HCT116 (cell line): ENCODE results near the gene C1orf167. TPM values are rescaled to one million over a fixed set of nuclear protein-coding genes. Genes with fewer than 3 reads are reported as not detected.

Source experiments
- ATAC-seq: fragments of 200-7000 bp; cut with Tn5 transposase; 2 replicates; pipeline ENCODE4 v1.9.1; 2020; ENCODE audit warnings: mild to moderate bottlenecking, moderate library complexity
- BruUV-seq: library from RNA; stranded (reverse); fragments of 400-500 nt; replicated peaks from 2 replicates; lab custom pipeline; 2021; lab: Mats Ljungman, UMichigan
- CTCF ChIA-PET: fragments of 300-600 bp; sonication (Branson Sonifier 250); formaldehyde crosslinking; loops from one replicate; lab custom pipeline; 2021; ENCODE audit warnings: antibody characterized with exemption; lab: Charles Lee
- POLR2A ChIA-PET: fragments of 300-600, 350-600 bp; sonication (Branson Sonifier 250); formaldehyde crosslinking; loops from one replicate; lab custom pipeline; 2021; ENCODE audit warnings: antibody characterized with exemption; lab: Charles Lee
- RAD21 ChIA-PET, 2 experiments: fragments of 300-600 bp; sonication (Branson Sonifier 250); formaldehyde crosslinking; loops; one replicate each; lab custom pipeline; 2023; ENCODE audit warnings: low total read pairs in 2 of 2; ENCODE audit not compliant: uncharacterized antibody in 2 of 2, unreplicated experiment in 2 of 2, low non-redundant PET in 1 of 2; lab: Charles Lee
- DNase-seq: peaks from one replicate; pipeline ENCODE4 v3.0.0-alpha.2; 2010; ENCODE audit warnings: low read depth, low spot score
- H2AFZ ChIP-seq: fragments of 200-600 bp; shearing (Covaris generic), sonication (generic); 2 replicates; pipeline ENCODE4 v1.6.1; 2017; ENCODE audit warnings: low read depth, mixed run types, mixed read lengths, antibody characterized with exemption, low read length; ENCODE audit not compliant: poor library complexity, severe bottlenecking
- H3K27ac ChIP-seq: 2 replicates; pipeline ENCODE4 v1.5.1; 2012; ENCODE audit warnings: low read depth, low read length
- H3K27me3 ChIP-seq: fragments of 200-600 bp; sonication (generic); 2 replicates; pipeline ENCODE4 v1.6.1; 2016; ENCODE audit warnings: mixed run types, low read length, mixed read lengths; ENCODE audit not compliant: insufficient read depth
- H3K36me3 ChIP-seq, 2 experiments: fragments of 200-500 bp in 1 of 2; fragments of 200-600 bp in 1 of 2; sonication (Bioruptor generic) in 1 of 2; sonication (generic) in 1 of 2; 2 replicates each; pipeline versions ENCODE4 v1.5.1 to v1.6.1; 2014 to 2016; ENCODE audit warnings: low read length in 2 of 2, inconsistent platforms in 1 of 2, mixed read lengths in 1 of 2, mixed run types in 1 of 2; ENCODE audit not compliant: insufficient read depth in 2 of 2, control insufficient read depth in 1 of 2
- H3K4me1 ChIP-seq, 2 experiments: fragments of 200-600 bp in 1 of 2; sonication (generic) in 1 of 2; 2 replicates each; pipeline versions ENCODE4 v1.5.1 to v1.6.1; 2012 to 2017; ENCODE audit warnings: low read length in 2 of 2, inconsistent platforms in 1 of 2, mild to moderate bottlenecking in 1 of 2, mixed read lengths in 1 of 2, mixed run types in 1 of 2, moderate library complexity in 1 of 2; ENCODE audit not compliant: insufficient read depth in 2 of 2, control insufficient read depth in 1 of 2
- H3K4me2 ChIP-seq: fragments of 200-600 bp; sonication (generic); 2 replicates; pipeline ENCODE4 v1.6.1; 2017; ENCODE audit warnings: mixed run types, low read length, mixed read lengths
- H3K4me3 ChIP-seq, 2 experiments: fragments of 200-600 bp in 1 of 2; sonication (generic) in 1 of 2; replicated peaks in 1 of 2; 2 replicates each; pipeline ENCODE4 v1.5.1; 2011 to 2016; ENCODE audit warnings: low read length in 2 of 2, control low read depth in 1 of 2, low read depth in 1 of 2, mild to moderate bottlenecking in 1 of 2, mixed read lengths in 1 of 2, mixed run types in 1 of 2
- H3K79me2 ChIP-seq: fragments of 200-600 bp; sonication (generic); 2 replicates; pipeline ENCODE4 v1.6.1; 2017; ENCODE audit warnings: mild to moderate bottlenecking, mixed run types, low read length, moderate library complexity, mixed read lengths; ENCODE audit not compliant: insufficient read depth
- H3K9ac ChIP-seq: fragments of 200-600 bp; sonication (generic); 2 replicates; pipeline ENCODE4 v1.6.1; 2016; ENCODE audit warnings: low read length, mixed read lengths
- H3K9me2 ChIP-seq: fragments of 200-600 bp; sonication (generic), shearing (Covaris generic); 2 replicates; pipeline ENCODE4 v1.6.1; 2017; ENCODE audit warnings: mixed run types, mild to moderate bottlenecking, moderate library complexity; ENCODE audit not compliant: insufficient read depth
- H3K9me3 ChIP-seq, 2 experiments: fragments of 200-500 bp in 1 of 2; fragments of 200-600 bp in 1 of 2; sonication (Bioruptor generic) in 1 of 2; sonication (generic) in 1 of 2; 2 replicates each; pipeline ENCODE4 v1.6.1; 2014 to 2017; ENCODE audit warnings: low read length in 2 of 2, mixed read lengths in 2 of 2, inconsistent platforms in 1 of 2, low read depth in 1 of 2, mild to moderate bottlenecking in 1 of 2, mixed run types in 1 of 2, moderate library complexity in 1 of 2; ENCODE audit not compliant: control insufficient read depth in 1 of 2, insufficient read depth in 1 of 2
- H4K20me1 ChIP-seq: fragments of 200-600 bp; sonication (generic), shearing (Covaris generic); 2 replicates; pipeline ENCODE4 v1.6.1; 2017; ENCODE audit warnings: mixed run types, mild to moderate bottlenecking, moderate library complexity; ENCODE audit not compliant: insufficient read depth
- ATF3 ChIP-seq: IDR thresholded peaks from 2 replicates; pipeline ENCODE4 v1.6.1; 2012
- CBX3 ChIP-seq: IDR thresholded peaks from 2 replicates; pipeline ENCODE4 v1.6.1; 2012; ENCODE audit warnings: low read depth
- CEBPB ChIP-seq: IDR thresholded peaks from 2 replicates; pipeline ENCODE4 v1.6.1; 2012; ENCODE audit warnings: low read depth
- CTCF ChIP-seq, 3 experiments: fragments of 200-600 bp in 1 of 3; sonication (generic) in 1 of 3; IDR thresholded peaks in 2 of 3; conservative IDR thresholded peaks in 1 of 3; 2 replicates each; pipeline ENCODE4 v1.5.1; 2012 to 2017; ENCODE audit warnings: low read depth in 2 of 3, low read length in 2 of 3, antibody characterized with exemption in 1 of 3, borderline replicate concordance in 1 of 3, control low read depth in 1 of 3, mild to moderate bottlenecking in 1 of 3, mixed read lengths in 1 of 3, mixed run types in 1 of 3, moderate library complexity in 1 of 3; ENCODE audit not compliant: insufficient read depth in 1 of 3
- EGR1 ChIP-seq: IDR thresholded peaks from 2 replicates; pipeline ENCODE4 v1.6.1; 2012; ENCODE audit warnings: low read depth
- ELF1 ChIP-seq: IDR thresholded peaks from 2 replicates; pipeline ENCODE4 v1.6.1; 2012; ENCODE audit warnings: low read depth, borderline replicate concordance
- EZH2 ChIP-seq: fragments of 200-600 bp; sonication (generic); IDR thresholded peaks from 2 replicates; pipeline ENCODE4 v1.6.1; 2017; ENCODE audit warnings: antibody characterized with exemption, mixed run types
- EZH2phosphoT487 ChIP-seq: fragments of 200-600 bp; IDR thresholded peaks from 2 replicates; pipeline ENCODE4 v1.6.1; 2018; ENCODE audit warnings: antibody characterized with exemption, borderline replicate concordance
- MAX ChIP-seq: IDR thresholded peaks from 2 replicates; pipeline ENCODE4 v1.6.1; 2012
- POLR2A ChIP-seq: IDR thresholded peaks from 2 replicates; pipeline ENCODE4 v1.7.0; 2011; ENCODE audit warnings: borderline replicate concordance; ENCODE audit not compliant: insufficient read depth, insufficient read length; ENCODE audit errors: extremely low read depth
- RAD21 ChIP-seq: IDR thresholded peaks from 2 replicates; pipeline ENCODE4 v1.6.1; 2012; ENCODE audit warnings: low read depth, mild to moderate bottlenecking
- REST ChIP-seq: IDR thresholded peaks from 2 replicates; pipeline ENCODE4 v1.6.1; 2012; ENCODE audit warnings: low read depth
- SIN3A ChIP-seq: IDR thresholded peaks from 2 replicates; pipeline ENCODE4 v1.6.1; 2012; ENCODE audit warnings: low read depth
- SRF ChIP-seq: IDR thresholded peaks from 2 replicates; pipeline ENCODE4 v1.6.1; 2012; ENCODE audit warnings: low read depth
- TCF7L2 ChIP-seq: IDR thresholded peaks from 2 replicates; pipeline ENCODE4 v1.7.0; 2011; ENCODE audit warnings: borderline replicate concordance, inconsistent platforms; ENCODE audit not compliant: insufficient read depth, insufficient read length; ENCODE audit errors: extremely low read depth
- YY1 ChIP-seq: IDR thresholded peaks from 2 replicates; pipeline ENCODE4 v1.6.1; 2011; ENCODE audit warnings: low read length, low read depth, moderate library complexity, mild to moderate bottlenecking; ENCODE audit not compliant: insufficient replicate concordance; ENCODE audit errors: extremely low read depth
- ZBTB33 ChIP-seq: IDR thresholded peaks from 2 replicates; pipeline ENCODE4 v1.6.1; 2011; ENCODE audit warnings: mild to moderate bottlenecking, low read length, moderate library complexity; ENCODE audit not compliant: insufficient replicate concordance; ENCODE audit errors: extremely low read depth
- intact Hi-C: fragments of 100-400 bp; cut with micrococcal nuclease; formaldehyde crosslinking; loops from 2 replicates; pipeline ENCODE4 v1.10.0; 2022
- total RNA-seq: library from RNA; stranded (reverse); gene quantifications from one replicate; pipeline ENCODE4 v1.2.1, GENCODE V29; 2021; ENCODE audit not compliant: unreplicated experiment

Gene C1orf167
- total RNA-seq, 1 experiment from 2014 or later: 0.12 TPM

- H3K36me3 ChIP-seq: peaks cover 8 to 10% of the 10 kb centered on the region in 2 experiments; a peak in 2 of 4 replicates
- peaks cover 22 to 23% of the 10 kb centered on the region in 2 experiments for H3K4me1 ChIP-seq
- no peaks in the 10 kb centered on the region for H3K79me2 ChIP-seq
- ChIA-PET CTCF (no interaction called here), POLR2A (no interaction called here), RAD21 (no interaction called here)
- ATAC-seq (no peak), DNase-seq (no peak)
- no peaks in the 10 kb centered on the region for H3K27me3 ChIP-seq
- intact Hi-C loops: no loop called here
- no peak overlapping the region for H3K9ac ChIP-seq
- H3K4me3 ChIP-seq: no peak overlapping the region
- H2AFZ ChIP-seq: no peak overlapping the region
- H3K9me2 ChIP-seq: no peaks in the 10 kb centered on the region
- H3K9me3 ChIP-seq: no peaks in the 10 kb centered on the region
- no TSS peak for BruUV-seq
- TF ChIP-seq SRF: no peak
- TF ChIP-seq YY1: no peak
- TF ChIP-seq POLR2A: no peak
- TF ChIP-seq EGR1: no peak
- no peak for TF ChIP-seq ELF1
- TF ChIP-seq ZBTB33: no peak
- TF ChIP-seq CEBPB: no peak
- TF ChIP-seq ATF3: no peak
- TF ChIP-seq EZH2phosphoT487: no peak
- no peak for TF ChIP-seq SIN3A
- no peak for TF ChIP-seq CBX3
- TF ChIP-seq TCF7L2: no peak
- no peak for TF ChIP-seq RAD21
- TF ChIP-seq CTCF (IDR thresholded peaks at IDR 0.05 in 2 of 3, conservative IDR thresholded peaks at IDR 0.05 in 1 of 3; ENCODE audit: borderline replicate concordance in 1 of 3, insufficient read depth in 1 of 3, low read depth in 2 of 3, low read length in 2 of 3): no peak
- TF ChIP-seq EZH2: no peak
- no peak for TF ChIP-seq REST
- TF ChIP-seq MAX: no peak
- H4K20me1 ChIP-seq: no peaks in the 10 kb centered on the region; the same call in 1 of the 2 replicates
- H3K27ac ChIP-seq: no peak overlapping the region
- H3K4me2 ChIP-seq: no peak overlapping the region
These were observed 55.2 kb downstream of the C1orf167 start for GRCh38 chr1:11817192-11817591.
